SK-N-SH (cell line): ENCODE measurements around the gene PRELP. TPM values are rescaled to one million over a fixed set of nuclear protein-coding genes. Genes with fewer than 3 reads are reported as not detected.
A peak's percentile ranks its signal among the peaks of the same experiment; 100 is the strongest.

Experiments
- CTCF ChIA-PET: fragments of 300-600, 350-600 bp; formaldehyde crosslinking; extraction: SDS; loops from one replicate; lab custom pipeline; 2021; lab: Yijun Ruan, JAX
- POLR2A ChIA-PET: fragments of 350-600 bp; sonication (Branson Sonifier 250); formaldehyde crosslinking; extraction: SDS; loops from one replicate; lab custom pipeline; 2020; ENCODE audit warnings: antibody characterized with exemption, inconsistent platforms; lab: Yijun Ruan, JAX
- DNase-seq: peaks from one replicate; pipeline ENCODE4 v3.0.0; 2012
- H2AFZ ChIP-seq: fragments of 200-600 bp; sonication (generic); 2 replicates; pipeline ENCODE4 v1.8.1; 2016; ENCODE audit warnings: antibody characterized with exemption, mild to moderate bottlenecking, low read depth
- H3F3A ChIP-seq: fragments of 200-600 bp; sonication (generic); replicated peaks from 2 replicates; pipeline ENCODE3; 2016; ENCODE audit warnings: antibody characterized with exemption, mild to moderate bottlenecking; ENCODE audit not compliant: insufficient read depth
- H3K27ac ChIP-seq, 2 experiments: fragments of 200-500 bp in 1 of 2; fragments of 200-600 bp in 1 of 2; sonication (Bioruptor generic) in 1 of 2; sonication (generic), shearing (Covaris generic) in 1 of 2; 2 replicates each; pipeline versions ENCODE4 v1.5.1 to v1.6.1; 2014 to 2016; ENCODE audit warnings: low read depth in 2 of 2, inconsistent platforms in 1 of 2, low read length in 1 of 2, mild to moderate bottlenecking in 1 of 2, mixed read lengths in 1 of 2
- H3K27me3 ChIP-seq: fragments of 200-600 bp; sonication (generic), shearing (Covaris generic); 2 replicates; pipeline ENCODE4 v1.6.1; 2016; ENCODE audit warnings: mixed run types; ENCODE audit not compliant: insufficient read depth
- H3K36me3 ChIP-seq, 2 experiments: fragments of 200-500 bp in 1 of 2; fragments of 200-600 bp in 1 of 2; sonication (Bioruptor generic) in 1 of 2; sonication (generic) in 1 of 2; replicated peaks in 1 of 2; 2 replicates each; pipeline versions ENCODE3 to v1.5.1; 2014 to 2016; ENCODE audit warnings: low read length in 1 of 2, mild to moderate bottlenecking in 1 of 2; ENCODE audit not compliant: insufficient read depth in 2 of 2, control insufficient read depth in 1 of 2
- H3K4me1 ChIP-seq, 2 experiments: fragments of 200-500 bp in 1 of 2; fragments of 200-600 bp in 1 of 2; sonication (Bioruptor generic) in 1 of 2; sonication (generic), shearing (Covaris generic) in 1 of 2; 2 replicates each; pipeline versions ENCODE4 v1.5.1 to v1.6.1; 2014 to 2016; ENCODE audit warnings: low read depth in 1 of 2, low read length in 1 of 2, mixed run types in 1 of 2; ENCODE audit not compliant: insufficient read depth in 2 of 2, control insufficient read depth in 1 of 2
- H3K4me2 ChIP-seq: fragments of 200-600 bp; sonication (generic), shearing (Covaris generic); 2 replicates; pipeline ENCODE4 v1.6.1; 2017; ENCODE audit warnings: mixed run types
- H3K4me3 ChIP-seq, 2 experiments: fragments of 200-500 bp in 1 of 2; fragments of 200-600 bp in 1 of 2; sonication (Bioruptor generic) in 1 of 2; sonication (generic), shearing (Covaris generic) in 1 of 2; 2 replicates each; pipeline versions ENCODE4 v1.5.1 to v1.8.1; 2014 to 2016; ENCODE audit warnings: low read depth in 2 of 2, inconsistent platforms in 1 of 2, low read length in 1 of 2, mild to moderate bottlenecking in 1 of 2, mixed read lengths in 1 of 2, moderate library complexity in 1 of 2
- H3K79me2 ChIP-seq: fragments of 200-600 bp; sonication (generic); 2 replicates; pipeline ENCODE4 v1.8.1; 2017; ENCODE audit warnings: mild to moderate bottlenecking; ENCODE audit not compliant: insufficient read depth
- H3K9ac ChIP-seq: fragments of 200-600 bp; sonication (generic); 2 replicates; pipeline ENCODE4 v1.6.1; 2017; ENCODE audit warnings: mixed run types
- H3K9me2 ChIP-seq: fragments of 200-600 bp; sonication (generic); 2 replicates; pipeline ENCODE4 v1.6.1; 2017; ENCODE audit warnings: mixed run types
- H3K9me3 ChIP-seq: fragments of 200-600 bp; sonication (generic); 2 replicates; pipeline ENCODE4 v1.6.1; 2017; ENCODE audit warnings: mixed run types, mild to moderate bottlenecking, moderate library complexity
- H4K20me1 ChIP-seq: fragments of 200-600 bp; sonication (generic); 2 replicates; pipeline ENCODE4 v1.6.1; 2017; ENCODE audit warnings: mild to moderate bottlenecking, mixed run types; ENCODE audit not compliant: insufficient read depth
- CHD2 ChIP-seq: fragments of 150-350 bp; IDR thresholded peaks from 2 replicates; pipeline ENCODE4 v1.6.1; 2018; ENCODE audit warnings: low read length; ENCODE audit not compliant: partially characterized antibody
- EP300 ChIP-seq, 2 experiments: IDR thresholded peaks; 2 replicates each; pipeline versions ENCODE4 v1.4.0 to v1.6.1; 2012; ENCODE audit warnings: borderline replicate concordance in 1 of 2, low read depth in 1 of 2, low read length in 1 of 2
- EZH2phosphoT487 ChIP-seq: fragments of 200-600 bp; sonication (generic); IDR thresholded peaks from 2 replicates; pipeline ENCODE4 v1.6.1; 2017; ENCODE audit warnings: low read depth, mixed run types, mild to moderate bottlenecking, antibody characterized with exemption, moderate library complexity, borderline replicate concordance
- FOSL2 ChIP-seq: IDR thresholded peaks from 2 replicates; pipeline ENCODE4 v1.4.0; 2012; ENCODE audit warnings: low read depth, mild to moderate bottlenecking, moderate library complexity, borderline replicate concordance
- FOXJ3 ChIP-seq: sonication (generic); formaldehyde crosslinking; IDR thresholded peaks from 2 replicates; pipeline ENCODE4 v1.5.1; 2020; ENCODE audit warnings: mild to moderate bottlenecking, missing genetic modification reagents
- FOXM1 ChIP-seq: IDR thresholded peaks from 2 replicates; pipeline ENCODE4 v1.4.0; 2012; ENCODE audit warnings: low read depth, mild to moderate bottlenecking
- MXI1 ChIP-seq: IDR thresholded peaks from 2 replicates; pipeline ENCODE4 v1.6.1; 2012; ENCODE audit warnings: mild to moderate bottlenecking, low read depth, low read length, improper control_type of control experiment
- NFIC ChIP-seq: IDR thresholded peaks from 2 replicates; pipeline ENCODE4 v1.4.0; 2012; ENCODE audit warnings: borderline replicate concordance
- PBX3 ChIP-seq: IDR thresholded peaks from 2 replicates; pipeline ENCODE4; 2012
- RAD21 ChIP-seq: IDR thresholded peaks from 2 replicates; pipeline ENCODE4 v1.6.1; 2012; ENCODE audit warnings: mild to moderate bottlenecking, low read length
- REST ChIP-seq: IDR thresholded peaks from 2 replicates; pipeline ENCODE4 v1.6.1; 2012; ENCODE audit warnings: mild to moderate bottlenecking, low read depth, low read length, moderate library complexity
- RFX5 ChIP-seq: IDR thresholded peaks from 2 replicates; pipeline ENCODE4 v1.6.1; 2012; ENCODE audit warnings: mild to moderate bottlenecking, improper control_type of control experiment, low read length
- RXRA ChIP-seq: IDR thresholded peaks from 2 replicates; pipeline ENCODE4 v1.4.0; 2012; ENCODE audit warnings: low read depth, mild to moderate bottlenecking, borderline replicate concordance
- SIN3A ChIP-seq: IDR thresholded peaks from 2 replicates; pipeline ENCODE4 v1.6.1; 2012; ENCODE audit warnings: low read depth, mild to moderate bottlenecking, low read length, moderate library complexity, borderline replicate concordance
- TAF1 ChIP-seq: IDR thresholded peaks from 2 replicates; pipeline ENCODE4 v1.6.1; 2012; ENCODE audit warnings: low read depth, mild to moderate bottlenecking, low read length, moderate library complexity, borderline replicate concordance
- TCF12 ChIP-seq: IDR thresholded peaks from 2 replicates; pipeline ENCODE4 v1.4.0; 2012
- USF1 ChIP-seq: IDR thresholded peaks from 2 replicates; pipeline ENCODE4 v1.4.0; 2012; ENCODE audit warnings: low read depth, borderline replicate concordance
- USF2 ChIP-seq: fragments of 150-350 bp; IDR thresholded peaks from 2 replicates; pipeline ENCODE4 v1.6.1; 2017; ENCODE audit warnings: antibody characterized with exemption, low read length, low read depth, borderline replicate concordance
- WGBS: methylation state at CpG from one replicate; pipeline ENCODE4 v1.1.6; 2017; ENCODE audit warnings: low lambda C conversion rate; 5-methylcytosine and 5-hydroxymethylcytosine counted together
- polyA plus RNA-seq, 3 experiments: library from polyadenylated mRNA; depleted of rRNA; stranded (reverse); fragments of >200 nt; gene quantifications; 2 replicates each; pipeline ENCODE4 v1.2.3, GENCODE V29; 2012

PRELP gene
- polyA plus RNA-seq, 1 of the 3 experiments (the other 2 are of a cell fraction) = 0.48 TPM

- CTCF ChIA-PET = interaction anchor here (0.6 to 10.1 kb wide), 7 partner anchors 9 to 1708 kb away, joined by 3 to 49 read pairs (median 4); no protein-coding TSS in a partner anchor
- Histone ChIP-seq H3K4me3 (no peak overlapping the region), H3K36me3 (no peaks in the 10 kb centered on the region), H3K27ac (peak overlapping the region; percentile 8 to 64; a peak in 2 of 4 replicates), H3K4me2 (peak overlapping the region; percentile 72), H4K20me1 (no peaks in the 10 kb centered on the region), H3K27me3 (no peaks in the 10 kb centered on the region), H2AFZ (no peak overlapping the region; the same call in 1 of the 2 replicates), H3K9me2 (no peaks in the 10 kb centered on the region), H3F3A (peaks cover 20% of the 10 kb centered on the region), H3K4me1 (peaks cover 33 to 37% of the 10 kb centered on the region in 2 experiments), H3K79me2 (no peaks in the 10 kb centered on the region), H3K9me3 (no peaks in the 10 kb centered on the region), H3K9ac (no peak overlapping the region)
- POLR2A ChIA-PET = no interaction called here
- DNase-seq = peak; percentile 52
- TF ChIP-seq RAD21 (no peak), RXRA (no peak), FOSL2 (no peak), TAF1 (no peak), PBX3 (no peak), RFX5 (no peak), NFIC (no peak), USF2 (no peak), EP300 (IDR thresholded peaks at IDR 0.05; ENCODE audit: borderline replicate concordance in 1 of 2, low read depth in 1 of 2, low read length in 1 of 2) (no peak), SIN3A (no peak), USF1 (no peak), FOXM1 (no peak), MXI1 (no peak), EZH2phosphoT487 (no peak), REST (no peak), CHD2 (no peak), FOXJ3 (no peak), TCF12 (no peak)
- WGBS = 89% methylated on average over 5 of the region's 5 CpGs
Measured at GRCh38 chr1:203521812-203522211, 46.2 kb downstream of the PRELP start.
